KOPT-K1 (cell line): ENCODE data around the gene TRPC4.

ENCODE experiments used
- H3K27ac ChIP-seq: fragments of 200-600 bp; sonication (generic); 2 replicates; pipeline ENCODE4 v1.5.1; 2016; ENCODE audit warnings: antibody characterized with exemption, mild to moderate bottlenecking, low read depth, low read length; ENCODE audit not compliant: poor library complexity, severe bottlenecking
- H3K36me3 ChIP-seq: fragments of 200-600 bp; sonication (generic); 2 replicates; pipeline ENCODE4 v1.5.1; 2017; ENCODE audit warnings: antibody characterized with exemption, mild to moderate bottlenecking, low read length, moderate library complexity; ENCODE audit not compliant: insufficient read depth
- H3K9me3 ChIP-seq: fragments of 200-600 bp; sonication (generic); 2 replicates; pipeline ENCODE4 v1.5.1; 2017; ENCODE audit warnings: antibody characterized with exemption, low read length, mild to moderate bottlenecking; ENCODE audit not compliant: insufficient read depth, poor library complexity, severe bottlenecking

TRPC4 gene

DNA sequence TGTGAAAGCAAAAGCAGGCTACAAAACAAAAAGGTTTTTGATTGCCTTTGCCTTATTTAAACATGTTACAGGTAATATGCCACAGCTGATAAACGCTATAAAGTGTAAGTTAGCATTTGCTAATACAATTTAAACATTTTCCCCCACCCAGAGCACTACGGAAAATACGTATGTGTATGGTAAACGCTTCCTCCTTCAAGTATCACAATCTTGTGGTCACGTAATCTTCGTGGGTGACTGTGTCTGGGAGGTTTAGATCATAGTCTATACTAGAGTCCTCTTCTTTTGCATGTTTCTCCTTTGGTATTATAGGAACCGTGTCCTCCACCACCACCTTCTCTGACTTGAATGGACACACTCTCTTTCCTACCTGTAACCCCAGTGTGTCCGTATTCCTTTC lies 232.9 kb downstream of the TRPC4 start:
- H3K9me3 ChIP-seq, result no peaks in the 10 kb centered on the region
- H3K27ac ChIP-seq, result no peak overlapping the region
- no peaks in the 10 kb centered on the region for H3K36me3 ChIP-seq

DNA sequence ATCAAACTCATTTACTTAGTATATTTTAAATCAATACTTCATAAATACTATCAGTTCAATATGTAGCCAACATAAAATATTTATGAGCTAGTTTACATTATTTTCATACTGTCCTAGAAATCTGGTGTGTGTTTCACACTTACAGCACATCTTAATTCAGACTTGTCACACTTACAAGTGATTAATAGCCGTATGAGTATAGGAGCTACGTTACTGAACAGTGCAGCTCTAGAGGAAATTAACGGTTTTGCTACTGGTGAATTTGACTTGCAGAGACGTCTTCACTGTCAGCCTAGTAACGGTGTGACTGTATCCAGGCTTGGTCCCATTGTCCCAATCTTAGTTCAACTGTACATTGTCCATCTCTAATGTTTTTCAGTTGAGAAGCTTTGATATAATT lies 237.3 kb downstream of the TRPC4 start:
- H3K36me3 ChIP-seq, result no peaks in the 10 kb centered on the region
- H3K27ac ChIP-seq, result no peak overlapping the region
- H3K9me3 ChIP-seq, result no peaks in the 10 kb centered on the region

DNA sequence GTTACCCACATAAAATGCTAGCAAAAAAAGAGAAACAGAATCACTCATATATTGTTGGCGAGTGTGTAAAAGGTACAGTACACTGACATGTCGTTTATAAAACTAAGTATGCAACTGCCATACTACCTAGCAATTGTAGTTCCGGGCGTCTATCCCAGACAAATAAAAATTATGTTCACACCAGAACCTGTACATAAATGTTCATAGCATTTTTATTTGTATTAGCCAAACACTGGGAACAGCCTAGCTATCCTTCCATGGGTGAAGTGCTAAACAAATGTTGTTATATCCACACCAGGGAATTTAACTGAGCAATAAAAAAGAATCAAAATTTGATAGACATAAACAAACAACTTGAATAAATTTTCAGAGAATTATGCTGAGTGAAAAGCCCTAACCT lies 242.1 kb downstream of the TRPC4 start:
- Histone ChIP-seq H3K36me3 (no peaks in the 10 kb centered on the region), H3K27ac (no peak overlapping the region), H3K9me3 (no peaks in the 10 kb centered on the region)

DNA sequence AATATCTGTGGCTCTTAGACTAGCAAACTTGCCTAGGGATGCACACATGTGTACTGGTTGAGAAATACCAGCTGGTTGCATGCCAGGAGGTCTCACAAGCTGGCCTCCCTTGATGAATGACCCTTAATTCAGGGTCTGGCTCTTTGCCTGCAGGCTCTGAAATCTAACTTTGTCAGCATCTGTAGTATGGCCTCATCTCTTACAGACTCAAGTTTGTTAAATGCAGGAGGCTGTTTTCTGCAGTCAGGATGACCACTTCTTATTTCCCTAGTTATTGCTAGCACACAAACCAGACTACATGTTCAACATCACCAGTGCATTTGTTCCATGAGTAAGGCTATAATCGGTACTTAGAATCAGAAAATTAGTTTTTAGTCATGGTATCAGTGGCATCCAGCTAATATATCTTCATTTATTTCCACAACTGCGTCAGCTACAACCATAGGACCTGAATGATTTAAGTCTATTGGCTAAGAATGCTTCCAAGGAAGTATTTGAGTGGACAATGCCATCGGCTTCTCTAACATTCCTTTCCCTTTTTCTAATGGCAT lies 247.7 kb downstream of the TRPC4 start:
- Histone ChIP-seq H3K27ac (no peak overlapping the region), H3K36me3 (no peaks in the 10 kb centered on the region), H3K9me3 (no peaks in the 10 kb centered on the region)

DNA sequence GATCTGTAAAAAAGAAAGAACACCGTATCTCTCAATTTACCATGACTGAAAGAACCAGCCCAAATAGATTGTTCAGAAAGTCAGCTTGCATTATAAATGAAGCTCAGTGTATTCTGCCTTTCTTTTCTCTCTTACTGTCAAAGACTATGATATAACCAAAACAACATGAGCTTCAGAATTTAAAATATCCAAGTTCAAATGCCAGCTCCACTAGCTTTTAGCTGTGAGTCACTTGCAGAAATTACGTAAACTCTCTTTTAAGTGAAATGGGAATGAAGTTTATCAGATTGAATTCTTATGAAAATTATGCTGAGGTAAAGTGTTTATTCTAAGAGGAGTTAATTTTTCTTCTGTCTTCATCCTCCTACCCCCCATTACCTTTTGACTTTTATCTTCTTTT lies 251.0 kb downstream of the TRPC4 start:
- Histone ChIP-seq H3K36me3 (no peaks in the 10 kb centered on the region), H3K9me3 (no peaks in the 10 kb centered on the region), H3K27ac (no peak overlapping the region)

DNA sequence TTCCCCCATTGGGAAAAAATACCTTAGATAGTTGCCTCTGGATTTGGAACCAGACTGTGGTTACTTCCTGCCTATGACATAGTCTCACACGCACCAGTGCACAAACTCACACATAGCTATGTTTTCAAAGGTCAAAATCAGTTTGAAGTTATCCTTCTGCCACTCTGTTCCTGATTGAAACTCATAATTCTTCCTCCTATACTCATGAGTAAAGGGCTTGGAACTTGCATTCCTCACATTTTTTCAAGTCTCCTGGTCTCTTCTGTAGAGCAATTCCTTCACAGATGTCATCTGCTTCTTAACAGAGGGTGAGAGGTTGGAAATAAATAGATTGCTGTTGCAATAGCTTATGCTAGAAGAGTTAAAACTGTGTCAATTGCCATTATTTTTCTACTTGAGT lies 252.4 kb downstream of the TRPC4 start:
- Histone ChIP-seq H3K36me3 (no peaks in the 10 kb centered on the region), H3K27ac (no peak overlapping the region), H3K9me3 (no peaks in the 10 kb centered on the region)

DNA sequence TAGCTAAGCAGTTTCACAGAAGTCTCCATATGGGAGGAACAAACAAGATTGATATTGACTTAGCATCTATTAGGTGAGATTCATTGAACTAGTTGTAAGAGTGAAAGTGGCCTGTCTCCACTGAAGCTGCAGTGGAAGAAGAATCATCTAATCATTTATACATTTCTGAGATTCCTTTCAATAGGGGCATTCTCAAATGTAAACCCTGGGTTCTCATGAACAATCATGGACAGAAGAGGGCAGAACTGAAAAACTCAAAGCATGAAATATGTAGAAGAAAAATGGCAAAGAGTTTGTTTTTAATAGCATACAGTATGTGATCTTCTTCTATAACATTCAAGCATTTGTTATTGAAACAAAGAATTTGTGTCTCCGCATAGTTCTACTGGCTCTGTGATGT lies 253.4 kb downstream of the TRPC4 start:
- Histone ChIP-seq H3K36me3 (no peaks in the 10 kb centered on the region), H3K27ac (no peak overlapping the region), H3K9me3 (no peaks in the 10 kb centered on the region)

DNA sequence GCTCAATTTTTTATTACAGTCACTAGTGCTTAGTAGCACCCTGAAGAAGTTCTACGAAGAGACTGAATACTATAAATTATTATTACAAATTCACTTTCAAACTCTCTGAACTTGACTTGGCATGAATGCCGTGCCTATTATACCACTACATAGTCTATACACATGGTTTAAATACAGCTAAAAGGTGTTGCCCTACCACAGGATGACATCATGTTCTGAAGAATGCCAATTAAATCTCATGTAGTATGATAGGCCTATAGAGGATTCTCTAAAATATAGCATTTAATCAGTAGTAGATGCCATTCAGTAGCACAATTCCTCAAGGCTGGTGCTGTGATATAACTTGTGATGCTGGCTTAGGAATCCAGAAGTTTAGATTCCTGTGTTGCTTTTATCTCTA lies 254.3 kb downstream of the TRPC4 start:
- Histone ChIP-seq H3K36me3 (no peaks in the 10 kb centered on the region), H3K9me3 (no peaks in the 10 kb centered on the region)

DNA sequence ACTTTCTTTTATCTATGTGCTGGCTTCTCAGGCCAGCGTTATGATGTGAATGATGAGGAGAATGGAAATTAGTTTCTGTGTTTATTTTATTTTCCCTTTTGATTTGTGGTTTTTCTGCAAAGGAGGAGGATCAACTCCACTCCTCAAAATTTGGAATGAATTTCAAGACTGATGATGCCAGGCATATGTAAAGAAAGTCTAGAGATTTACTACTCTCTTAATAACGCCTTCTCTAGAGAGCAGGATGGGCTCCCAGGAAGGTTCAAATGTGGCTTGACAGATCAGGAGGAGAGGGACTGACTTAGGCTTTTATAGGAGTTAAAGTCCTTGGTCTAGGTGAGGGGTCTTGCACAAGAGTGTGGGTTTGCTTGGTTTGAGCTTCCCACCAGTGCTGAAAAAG lies 255.9 kb downstream of the TRPC4 start:
- Histone ChIP-seq H3K27ac (no peak overlapping the region), H3K9me3 (no peaks in the 10 kb centered on the region), H3K36me3 (no peaks in the 10 kb centered on the region)

More for the DNA sequence above, 254.3 kb downstream of the TRPC4 start:
- H3K27ac ChIP-seq, result no peak overlapping the region

DNA sequence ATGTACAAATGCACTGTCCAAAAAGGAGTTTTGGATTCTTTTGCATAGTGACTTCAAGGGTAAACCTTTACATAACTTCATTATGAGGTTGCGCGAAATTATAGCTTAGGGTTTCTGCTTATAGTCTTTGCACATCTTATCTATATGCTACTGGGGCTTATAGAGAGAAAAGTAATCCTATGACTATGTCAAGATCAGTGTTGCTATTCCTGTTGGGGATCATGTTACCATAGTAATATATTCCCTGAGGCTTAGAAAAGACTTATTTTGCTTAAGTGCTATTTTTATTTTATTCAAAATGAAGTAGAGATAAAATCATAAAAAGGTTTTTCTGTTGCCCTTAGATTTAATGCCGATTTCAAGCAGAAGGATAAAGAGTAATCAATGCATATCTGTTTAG lies 256.3 kb downstream of the TRPC4 start:
- Histone ChIP-seq H3K27ac (no peak overlapping the region), H3K36me3 (no peaks in the 10 kb centered on the region), H3K9me3 (no peaks in the 10 kb centered on the region)

DNA sequence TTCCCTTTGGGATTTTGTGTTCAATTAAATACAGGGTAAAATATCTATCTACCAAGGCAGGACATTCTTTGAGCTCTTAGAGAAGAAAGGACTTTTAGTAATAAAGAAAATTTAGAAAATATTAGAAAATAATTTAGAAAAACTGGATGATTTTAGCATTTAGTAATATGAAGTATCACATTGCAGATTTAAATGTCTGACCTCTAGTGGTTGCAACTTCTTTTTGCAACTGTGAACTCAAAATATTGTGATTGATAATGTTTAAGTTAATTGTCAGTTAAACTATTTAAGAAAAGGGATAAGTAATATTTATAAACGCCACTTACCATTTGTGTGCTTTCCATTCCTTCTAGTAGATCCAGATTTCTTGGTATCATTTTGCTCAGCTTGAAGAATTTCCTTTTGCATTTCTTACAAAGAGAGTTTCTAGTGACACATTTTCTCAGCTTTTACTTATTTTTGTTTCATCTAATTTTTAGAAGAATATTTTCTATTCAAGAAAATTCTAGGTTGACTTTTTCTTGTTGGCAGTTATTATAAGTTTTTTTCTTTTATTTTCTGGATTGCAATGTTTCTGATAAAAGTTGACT lies 260.7 kb downstream of the TRPC4 start:
- H3K9me3 ChIP-seq, result no peaks in the 10 kb centered on the region
- H3K27ac ChIP-seq, result no peak overlapping the region
- no peaks in the 10 kb centered on the region for H3K36me3 ChIP-seq

DNA sequence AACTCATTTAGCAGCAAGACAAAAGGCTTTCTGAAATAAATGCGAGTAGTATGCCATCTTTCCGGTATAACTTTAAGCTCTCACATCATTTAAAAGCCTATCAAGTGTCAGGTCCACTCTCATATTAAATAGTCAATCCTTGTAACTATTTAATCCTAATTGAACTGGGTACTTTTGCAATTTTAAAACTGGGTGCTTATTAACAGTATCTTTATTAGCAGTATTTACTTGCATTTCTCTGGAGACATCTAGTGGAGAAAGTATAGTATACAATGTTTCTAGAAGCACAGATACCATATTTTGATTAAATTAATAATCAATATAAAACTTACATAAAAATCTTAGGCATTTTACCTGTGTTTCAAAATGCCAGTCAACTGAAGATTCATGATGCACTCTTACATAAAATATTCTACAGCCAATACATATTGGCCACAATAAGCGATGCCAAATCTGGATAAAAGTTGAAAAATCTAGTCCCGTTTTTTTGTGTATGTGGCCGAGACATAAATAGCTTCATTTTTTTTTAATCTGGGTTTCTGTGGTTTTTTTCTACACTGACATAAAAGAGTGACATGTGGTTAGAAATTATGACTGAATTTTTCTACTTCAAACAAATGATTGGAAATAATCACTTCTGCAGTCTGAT lies 266.7 kb downstream of the TRPC4 start:
- no peaks in the 10 kb centered on the region for H3K9me3 ChIP-seq
- no peak overlapping the region for H3K27ac ChIP-seq
- no peaks in the 10 kb centered on the region for H3K36me3 ChIP-seq

DNA sequence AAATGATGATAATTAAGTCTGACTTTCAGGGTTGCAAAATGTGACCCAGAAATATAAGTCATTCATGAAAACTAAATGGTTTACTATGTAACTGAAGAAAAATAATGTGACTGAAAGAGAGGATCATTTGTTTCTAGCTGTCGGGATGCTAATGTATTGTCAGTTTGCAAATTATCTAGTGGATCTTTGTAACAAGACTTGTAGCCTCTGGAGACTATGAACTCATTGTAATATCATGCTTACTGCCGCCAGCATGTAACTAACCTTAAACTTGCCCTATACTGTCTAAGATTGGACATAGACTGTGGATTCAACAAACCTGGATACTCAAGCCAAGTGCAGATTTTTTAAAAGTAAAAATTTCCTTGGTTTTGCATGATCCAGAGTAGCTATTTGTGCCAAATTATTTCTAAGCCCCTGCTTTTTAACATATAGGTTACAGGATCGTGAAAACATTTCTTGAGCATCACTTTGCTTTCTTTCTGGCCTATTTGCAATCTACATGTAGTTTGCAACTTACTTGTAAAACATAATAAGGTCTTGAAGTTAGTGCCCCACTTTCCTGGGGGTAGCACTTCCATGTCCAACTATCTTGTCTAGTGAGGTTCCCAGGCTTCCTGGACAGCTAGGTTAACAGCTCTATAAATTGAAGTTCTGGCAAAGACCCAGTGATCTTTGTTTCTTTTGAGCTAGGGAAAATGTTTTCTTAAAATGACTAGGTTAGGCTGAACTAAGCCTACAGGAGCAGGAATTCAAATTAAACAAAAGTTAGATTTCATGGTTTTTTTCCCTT lies 267.7 kb downstream of the TRPC4 start:
- Histone ChIP-seq H3K36me3 (no peaks in the 10 kb centered on the region), H3K27ac (no peak overlapping the region), H3K9me3 (no peaks in the 10 kb centered on the region)

DNA sequence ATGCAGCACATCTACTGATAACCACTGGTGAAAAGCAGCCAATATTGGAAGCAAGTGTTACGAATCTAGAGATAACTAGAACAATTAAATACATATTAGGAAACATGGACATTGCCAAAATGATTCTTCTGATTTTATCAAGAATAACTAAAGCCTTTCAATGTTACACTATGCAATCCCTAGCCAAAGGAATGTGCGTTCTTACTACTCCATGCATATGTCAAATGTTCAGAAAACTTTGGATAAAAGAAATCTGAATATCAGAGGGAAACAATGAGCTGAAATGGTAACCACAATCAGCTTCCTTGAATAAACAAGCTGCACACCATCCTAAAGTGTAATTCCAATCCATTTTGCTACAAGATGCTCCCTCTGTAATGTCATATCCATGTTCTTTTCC lies 270.1 kb downstream of the TRPC4 start:
- H3K36me3 ChIP-seq, result no peaks in the 10 kb centered on the region
- no peaks in the 10 kb centered on the region for H3K9me3 ChIP-seq
- H3K27ac ChIP-seq, result no peak overlapping the region

DNA sequence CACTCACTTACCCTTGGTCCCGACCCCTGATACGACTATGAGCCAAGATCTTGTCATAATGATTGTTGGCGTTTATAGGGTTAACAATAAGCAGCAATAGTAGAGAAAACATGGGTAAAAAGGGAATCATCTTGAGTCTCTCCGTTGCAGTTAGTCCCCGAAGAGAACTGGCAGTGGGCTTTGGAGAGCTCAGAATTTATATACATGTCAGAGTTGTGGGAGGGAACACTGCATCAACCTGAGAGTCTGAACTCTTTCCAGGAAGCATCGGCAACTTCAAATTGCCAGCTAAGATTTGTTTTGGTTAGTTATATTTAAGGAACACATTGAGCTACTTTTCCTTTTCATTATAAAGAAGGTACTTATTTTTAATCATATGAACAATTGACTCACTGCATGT lies 271.0 kb downstream of the TRPC4 start, which contains the start of gene POSTN:
TSS of gene POSTN (minus strand) at position 172 of the 400 bp plus-strand sequence. CDS start at position 130, 42 bp downstream.
- Histone ChIP-seq H3K9me3 (no peaks in the 10 kb centered on the region), H3K27ac (no peak within 1 kb of the TSS), H3K36me3 (no peaks in the 10 kb centered on the region)
